Astrocyte (in vitro differentiated cells and primary cell): Measurements from ENCODE around the gene ADRA2C.

Experiments
- CTCF ChIP-seq: IDR thresholded peaks from 2 replicates; pipeline ENCODE4 v1.5.1; 2011; ENCODE audit warnings: low read depth, mild to moderate bottlenecking, inconsistent platforms, low read length, moderate library complexity; ENCODE audit not compliant: insufficient read depth
- EZH2 ChIP-seq: IDR thresholded peaks from 2 replicates; pipeline ENCODE4 v1.6.1; 2012; ENCODE audit warnings: mild to moderate bottlenecking, low read length, inconsistent platforms; ENCODE audit not compliant: insufficient read depth

GRCh38 chr4:3810111-3810680, 44.0 kb downstream of the ADRA2C start:
- TF ChIP-seq CTCF (no peak), EZH2 (no peak)
